ENCODE measurements around the gene TMEM200A.

Gene TMEM200A

GRCh38 chr6:130431346-130431852, 65.6 kb downstream of the TMEM200A start:
- Mint-ChIP-seq H3K36me3 (no peaks in the 10 kb centered on the region), H3K9me3 (no peaks in the 10 kb centered on the region), H3K4me1 (no peaks in the 10 kb centered on the region), H3K27me3 (no peaks in the 10 kb centered on the region), H3K27ac (no peak overlapping the region), H3K4me3 (no peak overlapping the region)

GRCh38 chr6:130432838-130433237, 67.0 kb downstream of the TMEM200A start:
- no peaks in the 10 kb centered on the region for H3K36me3 Mint-ChIP-seq
- H3K9me3 Mint-ChIP-seq = no peaks in the 10 kb centered on the region
- no peaks in the 10 kb centered on the region for H3K27me3 Mint-ChIP-seq
- H3K4me1 Mint-ChIP-seq = no peaks in the 10 kb centered on the region
- no peak overlapping the region for H3K27ac Mint-ChIP-seq
- no peak overlapping the region for H3K4me3 Mint-ChIP-seq

GRCh38 chr6:130434174-130434873, 68.5 kb downstream of the TMEM200A start:
- Mint-ChIP-seq H3K4me1 (no peaks in the 10 kb centered on the region), H3K36me3 (no peaks in the 10 kb centered on the region), H3K27me3 (no peaks in the 10 kb centered on the region), H3K9me3 (no peaks in the 10 kb centered on the region), H3K27ac (no peak overlapping the region), H3K4me3 (no peak overlapping the region)

- no peaks in the 10 kb centered on the region for H3K4me1 Mint-ChIP-seq
- H3K9me3 Mint-ChIP-seq = no peaks in the 10 kb centered on the region
- no peak overlapping the region for H3K4me3 Mint-ChIP-seq
- H3K27me3 Mint-ChIP-seq = no peaks in the 10 kb centered on the region
- H3K27ac Mint-ChIP-seq = no peak overlapping the region
- H3K36me3 Mint-ChIP-seq = no peaks in the 10 kb centered on the region
Measured at GRCh38 chr6:130435181-130435580, 69.4 kb downstream of the TMEM200A start.

GRCh38 chr6:130437961-130438360, 72.1 kb downstream of the TMEM200A start:
- Mint-ChIP-seq H3K27ac (no peak overlapping the region), H3K36me3 (no peaks in the 10 kb centered on the region), H3K27me3 (no peaks in the 10 kb centered on the region), H3K9me3 (no peaks in the 10 kb centered on the region), H3K4me3 (no peak overlapping the region), H3K4me1 (no peaks in the 10 kb centered on the region)

GRCh38 chr6:130447374-130447773, 81.6 kb downstream of the TMEM200A start:
- H3K27me3 Mint-ChIP-seq = no peaks in the 10 kb centered on the region
- no peak overlapping the region for H3K27ac Mint-ChIP-seq
- no peaks in the 10 kb centered on the region for H3K36me3 Mint-ChIP-seq
- H3K4me3 Mint-ChIP-seq = no peak overlapping the region
- H3K9me3 Mint-ChIP-seq = no peaks in the 10 kb centered on the region
- H3K4me1 Mint-ChIP-seq = no peaks in the 10 kb centered on the region

- no peak overlapping the region for H3K27ac Mint-ChIP-seq
Measured at GRCh38 chr6:130452336-130452735, 86.5 kb downstream of the TMEM200A start.

GRCh38 chr6:130453230-130453629, 87.4 kb downstream of the TMEM200A start:
- H3K4me3 Mint-ChIP-seq = no peak overlapping the region
- no peak overlapping the region for H3K27ac Mint-ChIP-seq

More at GRCh38 chr6:130452336-130452735, 86.5 kb downstream of the TMEM200A start:
- no peak overlapping the region for H3K4me3 Mint-ChIP-seq
- no peaks in the 10 kb centered on the region for H3K27me3 Mint-ChIP-seq
- no peaks in the 10 kb centered on the region for H3K9me3 Mint-ChIP-seq
- H3K36me3 Mint-ChIP-seq = no peaks in the 10 kb centered on the region
- H3K4me1 Mint-ChIP-seq = no peaks in the 10 kb centered on the region

GRCh38 chr6:130457605-130458004, 91.8 kb downstream of the TMEM200A start:
- Mint-ChIP-seq H3K36me3 (no peaks in the 10 kb centered on the region), H3K9me3 (no peaks in the 10 kb centered on the region), H3K27me3 (no peaks in the 10 kb centered on the region), H3K4me1 (peaks cover 8% of the 10 kb centered on the region), H3K27ac (no peak overlapping the region), H3K4me3 (no peak overlapping the region)

More at GRCh38 chr6:130453230-130453629, 87.4 kb downstream of the TMEM200A start:
- no peaks in the 10 kb centered on the region for H3K36me3 Mint-ChIP-seq
- peaks cover 4% of the 10 kb centered on the region for H3K4me1 Mint-ChIP-seq
- no peaks in the 10 kb centered on the region for H3K27me3 Mint-ChIP-seq
- no peaks in the 10 kb centered on the region for H3K9me3 Mint-ChIP-seq

GRCh38 chr6:130459316-130459715, 93.5 kb downstream of the TMEM200A start:
- Mint-ChIP-seq H3K36me3 (no peaks in the 10 kb centered on the region), H3K27me3 (no peaks in the 10 kb centered on the region), H3K27ac (no peak overlapping the region), H3K4me3 (no peak overlapping the region), H3K9me3 (no peaks in the 10 kb centered on the region), H3K4me1 (peaks cover 8% of the 10 kb centered on the region)

GRCh38 chr6:130460934-130461333, 95.1 kb downstream of the TMEM200A start:
- Mint-ChIP-seq H3K9me3 (no peaks in the 10 kb centered on the region), H3K4me1 (peaks cover 8% of the 10 kb centered on the region), H3K4me3 (no peak overlapping the region), H3K36me3 (no peaks in the 10 kb centered on the region), H3K27me3 (no peaks in the 10 kb centered on the region), H3K27ac (no peak overlapping the region)

GRCh38 chr6:130466052-130466747, 100.4 kb downstream of the TMEM200A start:
- Mint-ChIP-seq H3K4me1 (peaks cover 4% of the 10 kb centered on the region), H3K9me3 (no peaks in the 10 kb centered on the region), H3K27ac (no peak overlapping the region), H3K36me3 (no peaks in the 10 kb centered on the region), H3K4me3 (no peak overlapping the region), H3K27me3 (no peaks in the 10 kb centered on the region)

- peaks cover 3% of the 10 kb centered on the region for H3K4me1 Mint-ChIP-seq
- H3K9me3 Mint-ChIP-seq = no peaks in the 10 kb centered on the region
- no peaks in the 10 kb centered on the region for H3K36me3 Mint-ChIP-seq
- no peak overlapping the region for H3K4me3 Mint-ChIP-seq
- H3K27ac Mint-ChIP-seq = no peak overlapping the region
- H3K27me3 Mint-ChIP-seq = no peaks in the 10 kb centered on the region
Measured at GRCh38 chr6:130466748-130467061, 100.9 kb downstream of the TMEM200A start.

GRCh38 chr6:130467146-130468050, 101.6 kb downstream of the TMEM200A start:
- Mint-ChIP-seq H3K27me3 (no peaks in the 10 kb centered on the region), H3K4me3 (no peak overlapping the region), H3K27ac (no peak overlapping the region), H3K36me3 (no peaks in the 10 kb centered on the region), H3K9me3 (peaks cover 4% of the 10 kb centered on the region), H3K4me1 (no peaks in the 10 kb centered on the region)

GRCh38 chr6:130470766-130471165, 104.9 kb downstream of the TMEM200A start:
- Mint-ChIP-seq H3K9me3 (peaks cover 9% of the 10 kb centered on the region), H3K27me3 (no peaks in the 10 kb centered on the region), H3K4me1 (no peaks in the 10 kb centered on the region), H3K36me3 (no peaks in the 10 kb centered on the region), H3K27ac (no peak overlapping the region), H3K4me3 (no peak overlapping the region)

GRCh38 chr6:130473886-130474285, 108.1 kb downstream of the TMEM200A start:
- H3K27me3 Mint-ChIP-seq = no peaks in the 10 kb centered on the region
- peaks cover 9% of the 10 kb centered on the region for H3K9me3 Mint-ChIP-seq
- H3K36me3 Mint-ChIP-seq = peaks cover 4% of the 10 kb centered on the region
- no peak overlapping the region for H3K27ac Mint-ChIP-seq
- H3K4me3 Mint-ChIP-seq = no peak overlapping the region
- no peaks in the 10 kb centered on the region for H3K4me1 Mint-ChIP-seq
